Measurements from ENCODE around the gene ZC3HAV1.
"Not testable (repeated sequence)": the region's sequence is repeated elsewhere in the genome, so short reads cannot be mapped to it uniquely, and the experiment has no call there.

Gene ZC3HAV1

GRCh38 chr7:139049111-139049510, 60.4 kb downstream of the ZC3HAV1 start:
- no peak for DNase-seq

GRCh38 chr7:139047970-139048369, 61.5 kb downstream of the ZC3HAV1 start:
- no peak for DNase-seq

- DNase-seq: peak; percentile 43 to 95 (median 78)
These were observed 63.4 kb downstream of the ZC3HAV1 start for GRCh38 chr7:139046143-139046542.

DNA sequence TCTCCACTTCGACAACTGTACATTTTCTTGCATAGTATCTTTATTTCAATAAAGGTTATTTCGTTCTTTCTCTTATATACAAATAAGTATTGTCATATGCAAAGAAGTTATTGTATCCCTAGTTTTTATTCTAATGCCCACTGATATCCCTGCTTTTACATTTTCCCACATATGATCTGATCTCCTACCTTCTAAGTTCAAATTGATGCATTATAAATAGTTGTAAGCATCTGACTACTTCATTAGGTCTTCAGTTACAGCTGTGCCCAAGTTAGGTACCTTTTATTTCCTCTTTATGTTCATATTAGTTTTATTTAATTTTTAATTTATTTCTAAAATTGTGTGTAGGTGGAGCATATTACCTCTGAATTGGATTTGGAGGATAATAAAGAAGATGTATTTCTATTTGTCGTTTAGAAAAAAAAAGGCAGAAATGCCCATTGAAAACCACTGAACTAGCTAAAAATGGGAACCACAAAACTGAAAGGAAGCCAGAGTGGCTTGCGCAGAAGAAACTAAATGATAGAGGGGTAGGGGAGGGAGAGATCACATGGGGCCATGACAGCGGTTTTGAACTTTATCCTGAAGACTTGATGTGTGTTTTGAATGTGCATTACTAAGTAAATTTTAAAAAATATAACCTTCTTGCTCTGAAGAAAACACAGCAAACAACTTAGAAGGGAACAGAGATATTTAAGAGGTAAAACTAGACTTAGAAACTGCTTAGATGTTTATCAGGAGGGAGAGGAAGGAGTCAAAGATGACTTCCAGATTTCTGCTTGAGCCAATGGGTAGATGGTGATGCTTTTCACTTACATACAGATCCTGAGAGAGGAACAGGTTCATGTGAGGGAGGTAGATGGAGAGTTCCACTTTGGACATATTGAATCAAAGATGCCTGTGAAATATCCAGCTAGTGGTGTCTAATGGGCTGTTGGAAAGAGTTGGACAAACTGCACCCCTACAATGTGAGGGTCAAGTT, 64.4 kb downstream of the ZC3HAV1 start:
- DNase-seq: peak in 1 of 3 experiments; percentile 41

- peak in 2 of 3 experiments; percentile 53 to 89 for DNase-seq
These were observed 65.4 kb downstream of the ZC3HAV1 start for GRCh38 chr7:139043823-139044812.

DNA sequence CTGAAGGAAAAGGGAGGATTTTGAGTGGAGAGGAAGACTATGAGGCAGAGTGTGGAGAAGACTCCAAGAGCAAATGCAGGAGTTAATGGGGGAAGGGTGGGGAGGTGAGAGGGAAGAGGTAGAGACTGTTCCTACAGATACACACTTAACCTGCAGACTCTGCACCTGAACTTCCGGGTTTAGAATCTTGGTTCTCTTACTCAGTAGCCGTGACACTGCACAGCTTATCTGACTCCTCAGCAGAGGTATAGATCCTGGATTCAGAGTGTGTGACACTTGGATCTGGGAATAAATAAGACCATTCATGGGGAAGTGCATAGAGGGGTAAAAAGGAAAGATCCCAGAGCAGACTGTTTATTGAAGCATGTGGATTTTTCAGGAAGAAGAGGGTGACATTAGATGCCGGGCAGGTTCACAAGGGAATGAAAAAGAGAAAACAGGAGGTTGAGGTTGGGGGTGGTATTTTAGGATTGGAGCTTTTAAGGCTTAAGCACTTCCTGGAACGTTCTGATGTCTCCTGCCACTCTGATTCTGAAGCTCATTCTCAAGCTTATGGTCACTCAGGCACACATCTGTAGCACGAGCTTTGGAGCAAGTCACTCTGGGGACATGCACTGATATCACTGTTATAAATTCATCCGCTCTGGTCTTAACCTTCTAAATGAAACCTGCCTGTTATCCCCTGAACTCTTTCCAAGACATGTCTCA, 68.0 kb downstream of the ZC3HAV1 start:
- peak in 1 of 3 experiments; percentile 21 for DNase-seq

DNA sequence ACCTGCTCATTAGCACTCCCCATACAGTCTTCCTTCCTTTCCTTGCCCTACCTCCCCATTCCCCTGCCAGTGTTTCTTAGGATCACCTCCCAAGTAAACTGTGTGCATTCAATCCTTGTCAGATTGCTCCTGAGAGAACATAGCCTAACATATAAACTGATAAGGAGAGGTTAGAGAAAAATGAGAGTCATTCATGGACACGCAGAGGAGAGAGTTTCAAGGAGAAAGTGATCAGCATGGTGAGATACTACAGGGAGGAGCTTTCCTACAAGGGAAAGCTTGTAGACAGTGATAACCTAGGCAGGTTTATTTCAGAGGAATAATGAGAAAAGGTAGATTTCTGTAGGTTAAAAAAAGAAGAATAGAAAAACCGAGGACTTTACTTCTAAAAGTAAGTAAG, 70.8 kb downstream of the ZC3HAV1 start:
- DNase-seq: no peak

- peak in 1 of 3 experiments; percentile 46 for DNase-seq
These were observed 72.6 kb downstream of the ZC3HAV1 start for GRCh38 chr7:139036901-139037300.

- peak; percentile 22 to 94 (median 91) for DNase-seq
These were observed 73.8 kb downstream of the ZC3HAV1 start, which contains the start of gene ZC3HAV1L for GRCh38 chr7:139035586-139036353. Gene ZC3HAV1L (minus strand): TSS chr7:139036042. CDS start chr7:139036017, 25 bp downstream.

- peak in 2 of 3 experiments; percentile 88 to 89 for DNase-seq
These were observed 74.5 kb downstream of the ZC3HAV1 start for GRCh38 chr7:139034855-139035585.

DNA sequence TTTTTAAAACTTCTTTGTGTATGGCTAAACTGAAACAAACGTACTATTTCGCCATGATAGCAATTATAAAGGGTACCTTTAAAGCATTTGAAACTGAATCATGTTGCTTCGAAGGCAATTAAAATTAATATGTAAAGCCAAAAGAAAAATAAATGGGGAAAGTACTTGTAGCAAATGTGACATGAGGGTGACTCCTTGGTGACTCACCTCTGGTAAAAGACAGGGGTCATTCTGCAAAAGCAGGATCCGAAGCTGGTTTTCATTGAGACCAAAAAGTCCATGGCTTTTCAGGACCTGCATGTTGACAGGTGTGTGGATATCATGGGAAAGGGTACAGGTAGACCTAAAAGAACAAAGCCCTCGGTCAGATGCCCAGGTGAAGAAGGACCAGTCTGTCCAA, 75.2 kb downstream of the ZC3HAV1 start:
- no peak for DNase-seq

DNA sequence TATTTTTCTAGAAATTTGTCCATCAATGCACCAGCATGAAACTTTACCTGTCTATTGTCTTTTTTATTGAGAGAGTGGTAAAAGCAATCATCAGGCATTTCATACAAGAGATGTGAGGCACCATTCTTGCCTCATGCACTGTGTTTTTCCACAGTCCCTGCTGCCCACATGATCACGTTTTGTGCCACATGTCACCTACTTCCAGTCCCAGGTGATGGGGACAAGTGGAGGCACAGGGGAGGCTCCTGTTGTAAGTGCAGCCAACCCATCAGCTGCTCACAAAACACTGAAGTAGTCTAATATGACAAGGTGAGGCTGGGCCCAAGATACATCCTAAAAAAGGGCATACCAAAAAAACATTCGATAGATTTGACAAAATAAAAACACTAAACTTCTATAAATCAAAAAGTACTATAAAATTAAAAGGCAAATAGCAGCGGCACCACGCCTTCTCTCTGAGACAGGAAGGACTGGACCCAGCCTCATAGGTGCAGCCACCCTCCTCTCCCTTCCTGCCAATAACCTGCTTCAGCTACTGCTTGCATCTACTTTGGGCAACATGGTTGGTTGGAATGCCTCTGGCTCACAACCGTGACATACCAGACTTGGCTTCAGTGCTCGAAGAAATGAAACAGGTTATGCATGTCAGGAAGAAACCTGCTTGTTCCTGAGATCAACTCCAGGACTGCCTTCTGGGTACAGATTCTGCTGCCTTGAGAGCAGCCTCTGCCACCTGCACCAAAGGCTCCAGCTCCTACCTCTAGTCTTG, 76.0 kb downstream of the ZC3HAV1 start:
- DNase-seq: no peak

GRCh38 chr7:139032473-139032872, 77.0 kb downstream of the ZC3HAV1 start:
- no peak for DNase-seq

DNA sequence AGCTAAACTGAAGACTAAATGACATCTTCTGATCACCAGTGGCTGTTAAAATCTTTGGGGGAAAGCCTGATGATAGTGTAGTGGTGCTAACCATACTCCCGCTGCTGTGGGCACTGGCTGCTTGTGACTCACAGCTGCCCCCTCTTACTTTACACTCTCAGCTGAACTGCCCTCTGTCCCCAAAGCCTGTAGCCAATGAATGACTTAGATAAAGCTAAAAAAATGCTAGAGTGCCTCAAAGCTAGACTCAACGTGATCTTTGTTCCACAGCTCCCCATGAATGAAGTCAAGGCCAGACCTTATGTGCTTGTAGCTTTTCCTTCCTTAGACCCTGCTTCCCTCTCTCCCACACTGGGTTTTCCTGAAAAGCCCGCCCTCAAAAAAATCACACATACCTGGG, 80.2 kb downstream of the ZC3HAV1 start:
- DNase-seq: no peak

DNA sequence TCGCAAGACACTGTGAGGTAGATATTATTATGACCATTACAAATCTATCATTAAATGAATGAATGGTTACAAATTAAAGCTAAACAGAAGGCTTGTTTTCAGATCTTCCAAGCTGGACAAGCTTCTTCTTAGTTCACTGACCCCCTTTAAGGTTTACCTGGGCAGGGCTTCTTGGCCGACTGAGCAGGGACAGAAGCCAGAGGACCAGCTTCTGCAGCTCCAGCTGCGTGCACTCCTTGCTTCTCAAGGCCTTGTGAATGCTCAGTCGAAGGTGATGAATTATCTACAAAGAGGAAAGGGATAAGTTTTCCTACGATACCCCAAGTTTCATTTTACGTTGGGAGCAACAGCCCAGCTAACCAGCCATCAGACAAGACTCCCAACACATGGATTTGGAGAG, 83.0 kb downstream of the ZC3HAV1 start:
- DNase-seq: no peak

GRCh38 chr7:139025861-139026260, 83.7 kb downstream of the ZC3HAV1 start:
- not testable (repeated sequence) for DNase-seq

DNA sequence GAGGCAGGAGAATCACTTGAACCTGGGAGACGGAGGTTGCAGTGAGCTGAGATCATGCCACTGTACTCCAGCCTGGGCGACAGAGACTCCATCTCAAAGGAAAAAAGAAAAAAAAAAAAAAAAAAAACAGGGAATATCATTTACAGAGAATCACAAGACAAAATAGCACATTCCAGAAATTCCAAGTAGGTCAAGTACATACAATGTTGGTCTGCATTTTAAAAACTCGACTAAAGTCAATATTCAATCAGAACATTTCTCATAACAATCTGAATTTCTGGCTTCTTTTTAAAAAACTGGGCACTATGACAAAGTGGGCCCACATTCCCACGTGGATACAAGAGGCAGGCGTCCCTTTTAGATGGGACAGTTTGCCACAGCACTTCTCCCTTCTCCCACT, 86.4 kb downstream of the ZC3HAV1 start:
- no peak for DNase-seq

DNA sequence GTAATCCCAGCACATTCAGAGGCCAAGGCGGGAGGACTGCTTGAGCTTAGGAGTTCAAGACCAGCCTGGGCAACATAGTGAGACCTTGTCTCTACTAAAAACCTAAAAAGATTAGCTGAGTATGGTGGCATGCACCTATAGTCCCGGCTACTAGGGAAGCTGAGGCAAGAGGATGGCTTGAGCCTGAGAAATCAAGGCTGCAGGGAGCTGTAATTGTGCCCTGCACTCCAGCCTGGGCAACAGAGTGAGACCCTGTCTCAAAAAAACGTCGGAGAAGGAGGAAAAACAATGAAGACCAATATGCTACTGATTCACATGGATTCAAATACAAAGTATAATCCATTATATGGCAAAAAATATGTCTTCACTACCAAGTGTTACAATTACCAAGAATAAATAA, 87.2 kb downstream of the ZC3HAV1 start:
- no peak for DNase-seq

DNA sequence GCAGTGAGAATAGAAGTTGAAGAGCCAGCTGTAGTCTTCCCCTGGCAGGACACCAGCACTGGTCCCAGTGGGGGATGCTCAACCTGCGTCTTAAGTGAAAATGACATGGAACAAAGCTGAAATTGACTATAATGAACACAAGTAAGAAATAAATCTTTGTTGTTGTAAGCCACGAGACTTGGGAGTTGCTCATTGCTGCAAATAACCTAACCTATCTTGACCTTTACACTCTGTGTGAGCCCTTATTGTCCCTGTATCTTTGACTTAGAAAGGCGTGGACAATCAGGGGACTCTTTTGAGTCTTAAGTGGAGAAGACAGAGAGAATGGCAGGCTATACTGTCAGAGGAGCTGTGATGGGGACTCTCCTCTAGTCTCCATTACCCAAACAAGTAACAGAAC, 90.6 kb downstream of the ZC3HAV1 start:
- DNase-seq: peak in 1 of 3 experiments; percentile 15

GRCh38 chr7:139016931-139017511, 92.5 kb downstream of the ZC3HAV1 start:
- DNase-seq: peak; percentile 68 to 91 (median 77)
